OCI-LY7 (cell line): Measurements from ENCODE around the gene RIMS1.

Experiments
- EZH2phosphoT487 ChIP-seq: fragments of 200-600 bp; sonication (generic); IDR thresholded peaks from 2 replicates; pipeline ENCODE4 v1.6.1; 2018; ENCODE audit warnings: low read depth, borderline replicate concordance, mild to moderate bottlenecking, mixed run types, antibody characterized with exemption, low read length, moderate library complexity, mixed read lengths
- TF ChIP-seq, protein P1 (sequence below): fragments of 200-600 bp; sonication (generic); conservative IDR thresholded peaks from 2 replicates; pipeline ENCODE4 v1.5.1; 2014; ENCODE audit warnings: mild to moderate bottlenecking, antibody characterized with exemption, low read length, moderate library complexity, mixed read lengths

DNA sequence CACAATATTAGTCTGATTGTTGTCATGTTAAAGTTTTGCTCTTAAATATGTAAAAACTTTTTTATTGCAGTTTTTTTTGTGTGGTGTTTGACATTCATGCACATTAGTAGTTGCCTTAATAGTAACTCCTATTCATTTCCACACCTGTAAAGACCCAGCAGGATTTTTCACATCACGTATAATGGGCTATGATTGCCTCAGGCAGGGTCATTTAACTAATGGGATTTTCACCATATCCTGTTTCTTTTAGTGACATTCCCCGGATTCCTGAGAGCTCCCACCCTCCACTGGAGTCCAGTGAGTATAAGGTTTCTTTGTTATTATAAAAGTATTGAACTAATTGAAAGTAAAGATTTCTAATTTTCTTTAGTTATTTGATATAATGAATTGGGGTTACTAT is 359.2 kb downstream of the RIMS1 start:
- TF ChIP-seq, protein P1, sequence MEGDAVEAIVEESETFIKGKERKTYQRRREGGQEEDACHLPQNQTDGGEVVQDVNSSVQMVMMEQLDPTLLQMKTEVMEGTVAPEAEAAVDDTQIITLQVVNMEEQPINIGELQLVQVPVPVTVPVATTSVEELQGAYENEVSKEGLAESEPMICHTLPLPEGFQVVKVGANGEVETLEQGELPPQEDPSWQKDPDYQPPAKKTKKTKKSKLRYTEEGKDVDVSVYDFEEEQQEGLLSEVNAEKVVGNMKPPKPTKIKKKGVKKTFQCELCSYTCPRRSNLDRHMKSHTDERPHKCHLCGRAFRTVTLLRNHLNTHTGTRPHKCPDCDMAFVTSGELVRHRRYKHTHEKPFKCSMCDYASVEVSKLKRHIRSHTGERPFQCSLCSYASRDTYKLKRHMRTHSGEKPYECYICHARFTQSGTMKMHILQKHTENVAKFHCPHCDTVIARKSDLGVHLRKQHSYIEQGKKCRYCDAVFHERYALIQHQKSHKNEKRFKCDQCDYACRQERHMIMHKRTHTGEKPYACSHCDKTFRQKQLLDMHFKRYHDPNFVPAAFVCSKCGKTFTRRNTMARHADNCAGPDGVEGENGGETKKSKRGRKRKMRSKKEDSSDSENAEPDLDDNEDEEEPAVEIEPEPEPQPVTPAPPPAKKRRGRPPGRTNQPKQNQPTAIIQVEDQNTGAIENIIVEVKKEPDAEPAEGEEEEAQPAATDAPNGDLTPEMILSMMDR: no peak
- TF ChIP-seq EZH2phosphoT487: no peak
